Upper lobe of left lung (tissue), 6 donors: ENCODE measurements around the gene UGDH. TPM values are rescaled to one million over a fixed set of nuclear protein-coding genes. Genes with fewer than 3 reads are reported as not detected.
"Not testable (repeated sequence)": the region's sequence is repeated elsewhere in the genome, so short reads cannot be mapped to it uniquely, and the experiment has no call there.

ENCODE experiments used
- ATAC-seq, 2 donors: fragments of 200-7000 bp; cut with Tn5 transposase; one replicate each; pipeline ENCODE4 v1.9.1; 2022; ENCODE audit warnings: mild to moderate bottlenecking in 2 of 2, moderate library complexity in 2 of 2; ENCODE audit not compliant: low FRiP score in 2 of 2
- DNase-seq, 2 donors: peaks; one replicate each; pipeline ENCODE4 v3.0.0-alpha.2; 2019 to 2020
- H3K27ac ChIP-seq, 4 donors: fragments of 200-600 bp; sonication (generic); one replicate each; pipeline ENCODE4 v1.5.1; 2016 to 2019
- H3K27me3 ChIP-seq, 4 donors: fragments of 200-600 bp; sonication (generic); one replicate each; pipeline ENCODE4 v1.5.1; 2017 to 2019
- H3K36me3 ChIP-seq, 4 donors: fragments of 200-600 bp; sonication (generic); one replicate each; pipeline ENCODE4 v1.5.1; 2016 to 2019
- H3K4me1 ChIP-seq, 4 donors: fragments of 200-600 bp; sonication (generic); one replicate each; pipeline ENCODE4 v1.5.1; 2018 to 2019
- H3K4me3 ChIP-seq, 4 donors: fragments of 200-600 bp; sonication (generic); one replicate each; pipeline ENCODE4 v1.5.1; 2017 to 2019; ENCODE audit warnings: mild to moderate bottlenecking in 2 of 4, moderate library complexity in 1 of 4
- H3K9me3 ChIP-seq, 4 donors: fragments of 200-600 bp; sonication (generic); one replicate each; pipeline ENCODE4 v1.5.1; 2018 to 2019
- EP300 ChIP-seq, 4 donors: sonication (generic); formaldehyde crosslinking; IDR thresholded peaks; one replicate each; pipeline ENCODE4 v1.5.1; 2017; ENCODE audit warnings: antibody characterized with exemption in 4 of 4, control low read depth in 2 of 4
- POLR2A ChIP-seq, 4 donors: fragments of 450-650 bp; IDR thresholded peaks; one replicate each; pipeline ENCODE4 v1.5.1; 2016 to 2017; ENCODE audit warnings: antibody characterized with exemption in 4 of 4, mild to moderate bottlenecking in 2 of 4
- POLR2AphosphoS5 ChIP-seq, 2 donors: sonication (generic); formaldehyde crosslinking; IDR thresholded peaks; one replicate each; pipeline ENCODE4 v1.5.1; 2017; ENCODE audit warnings: antibody characterized with exemption in 2 of 2
- whole genome bisulfite sequencing, 2 donors: methylation state at CpG; one replicate each; pipeline ENCODE4 v1.1.5; 2017 to 2018; 5-methylcytosine and 5-hydroxymethylcytosine counted together
- total RNA-seq, 6 donors: library from RNA; depleted of rRNA in 4 of 6; stranded (reverse); fragments of >200 nt in 4 of 6; gene quantifications; one replicate each; pipeline versions ENCODE4 v1.1.0 to v1.2.1, GENCODE V29; 2016 to 2021
- TF ChIP-seq, protein P1 (sequence below), 6 experiments: fragments of 450-650 bp in 4 of 6; fragments of 200-600 bp in 2 of 6; sonication (generic) in 2 of 6; IDR thresholded peaks; one replicate each; pipeline ENCODE4 v1.5.1; 2016 to 2019; ENCODE audit warnings: antibody characterized with exemption in 6 of 6
- donor health status: DM: no; HTN: no; CAD: no; lungs with moderate emphysema.
- donor health status: DM: no; HTN: yes; CAD: no; lungs with severe emphysema.

UGDH gene
- total RNA-seq, 6 donors from 2014 or later = 30.9 to 115 (median 56.9) TPM

DNA sequence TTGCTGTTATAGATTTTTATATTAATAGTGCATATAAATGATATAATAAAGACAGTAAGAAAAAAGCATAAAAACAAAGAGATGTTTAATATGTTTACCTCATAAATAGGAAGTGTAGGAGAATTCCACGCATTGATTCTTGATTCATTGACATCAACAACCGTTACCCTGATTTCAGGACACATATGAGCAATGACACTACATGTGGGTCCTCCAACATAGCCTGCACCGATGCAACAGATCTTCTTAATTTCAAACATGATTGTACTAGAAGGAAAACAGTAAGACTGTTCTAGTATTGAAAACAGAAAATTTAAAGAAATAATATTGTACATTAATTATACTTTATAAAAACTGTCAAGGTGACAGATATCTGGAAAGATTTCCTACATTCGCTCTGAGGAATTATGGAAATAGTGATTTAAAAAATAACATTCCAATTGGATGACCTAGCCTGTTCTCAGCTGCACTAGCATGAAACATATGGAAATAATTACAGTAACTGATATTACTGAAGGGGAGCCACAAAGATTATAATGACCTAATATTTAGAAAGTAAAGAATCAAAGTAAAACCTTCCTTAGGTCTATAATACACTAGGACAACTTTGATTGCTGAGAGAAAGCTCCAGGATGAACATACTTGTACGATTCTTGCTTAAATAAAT, 5.9 kb downstream of the UGDH start:
- no peak overlapping the region for H3K4me3 ChIP-seq
- H3K27me3 ChIP-seq = no peaks in the 10 kb centered on the region
- peaks cover 0 to 34% (median 5%) of the 10 kb centered on the region in 4 donors for H3K36me3 ChIP-seq
- 83 to 86% methylated on average over 5 of the region's 5 CpGs for WGBS, 2 donors
- TF ChIP-seq POLR2AphosphoS5 (IDR thresholded peaks at IDR 0.05) (no peak), POLR2A (IDR thresholded peaks at IDR 0.05) (no peak), EP300 (IDR thresholded peaks at IDR 0.05) (no peak)
- TF ChIP-seq, protein P1, sequence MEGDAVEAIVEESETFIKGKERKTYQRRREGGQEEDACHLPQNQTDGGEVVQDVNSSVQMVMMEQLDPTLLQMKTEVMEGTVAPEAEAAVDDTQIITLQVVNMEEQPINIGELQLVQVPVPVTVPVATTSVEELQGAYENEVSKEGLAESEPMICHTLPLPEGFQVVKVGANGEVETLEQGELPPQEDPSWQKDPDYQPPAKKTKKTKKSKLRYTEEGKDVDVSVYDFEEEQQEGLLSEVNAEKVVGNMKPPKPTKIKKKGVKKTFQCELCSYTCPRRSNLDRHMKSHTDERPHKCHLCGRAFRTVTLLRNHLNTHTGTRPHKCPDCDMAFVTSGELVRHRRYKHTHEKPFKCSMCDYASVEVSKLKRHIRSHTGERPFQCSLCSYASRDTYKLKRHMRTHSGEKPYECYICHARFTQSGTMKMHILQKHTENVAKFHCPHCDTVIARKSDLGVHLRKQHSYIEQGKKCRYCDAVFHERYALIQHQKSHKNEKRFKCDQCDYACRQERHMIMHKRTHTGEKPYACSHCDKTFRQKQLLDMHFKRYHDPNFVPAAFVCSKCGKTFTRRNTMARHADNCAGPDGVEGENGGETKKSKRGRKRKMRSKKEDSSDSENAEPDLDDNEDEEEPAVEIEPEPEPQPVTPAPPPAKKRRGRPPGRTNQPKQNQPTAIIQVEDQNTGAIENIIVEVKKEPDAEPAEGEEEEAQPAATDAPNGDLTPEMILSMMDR (IDR thresholded peaks at IDR 0.05) = no peak
- ATAC-seq = peak in 1 of 2 donors; percentile 59
- H3K4me1 ChIP-seq = peaks cover 5 to 12% (median 6%) of the 10 kb centered on the region in 4 donors
- H3K9me3 ChIP-seq = no peaks in the 10 kb centered on the region
- DNase-seq = no peak
- H3K27ac ChIP-seq = no peak overlapping the region

DNA sequence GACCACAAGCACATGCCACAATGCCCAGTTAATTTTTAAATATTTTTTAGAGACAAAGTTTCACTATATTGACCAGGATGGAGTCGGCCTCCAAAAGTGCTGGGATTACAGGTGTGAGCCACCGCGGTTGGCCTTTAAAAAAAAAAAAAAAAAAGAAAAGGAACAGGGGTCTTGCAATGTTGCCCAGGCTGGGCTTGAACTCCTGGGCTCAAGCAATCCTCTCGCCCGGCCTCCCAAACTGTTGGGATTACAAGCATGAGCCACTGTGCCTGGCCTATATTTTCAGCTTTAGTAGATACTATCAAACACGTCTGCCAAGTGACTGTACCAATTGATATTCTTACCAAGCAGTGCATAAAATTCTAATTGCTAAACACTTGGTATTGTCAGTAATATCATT, 8.8 kb downstream of the UGDH start:
- no peak for ATAC-seq

DNA sequence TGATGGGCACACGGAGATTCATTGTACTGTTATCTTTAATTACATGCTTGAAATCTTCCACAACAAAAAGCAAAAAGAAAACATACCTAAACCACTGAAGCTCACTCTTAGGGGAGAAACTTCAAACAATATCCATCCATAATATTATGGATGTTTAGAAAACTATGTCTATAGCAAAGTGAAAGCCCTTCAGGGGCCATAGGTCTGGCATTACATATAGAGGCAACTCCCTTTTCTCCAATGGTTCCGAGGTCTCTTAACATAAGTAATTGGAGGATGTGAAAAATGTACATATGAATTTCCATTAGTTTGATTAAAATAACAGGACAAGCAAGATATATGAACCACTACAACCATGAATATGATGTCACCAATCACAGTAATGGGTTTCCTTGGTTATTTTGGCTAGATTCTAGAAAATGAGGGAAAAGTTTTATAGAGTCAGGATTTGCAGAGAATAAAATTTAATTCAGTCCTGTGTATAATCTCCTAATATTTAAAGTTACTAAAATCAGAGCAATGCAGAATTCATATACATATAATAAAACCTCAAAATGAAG, 10.8 kb downstream of the UGDH start:
- Histone ChIP-seq H3K4me3 (no peak overlapping the region), H3K27ac (peak overlapping the region in 1 of 4 donors; percentile 67), H3K9me3 (no peaks in the 10 kb centered on the region), H3K27me3 (no peaks in the 10 kb centered on the region), H3K4me1 (peaks cover 0 to 4% (median 0%) of the 10 kb centered on the region in 4 donors), H3K36me3 (peaks cover 0 to 68% (median 13%) of the 10 kb centered on the region in 4 donors)
- WGBS, 2 donors = 89 to 92% methylated on average over 2 of the region's 2 CpGs
- TF ChIP-seq POLR2AphosphoS5 (IDR thresholded peaks at IDR 0.05) (no peak), EP300 (IDR thresholded peaks at IDR 0.05) (no peak), POLR2A (IDR thresholded peaks at IDR 0.05) (no peak)
- TF ChIP-seq, protein P1 (IDR thresholded peaks at IDR 0.05) = no peak
- no peak for DNase-seq
- no peak for ATAC-seq

More for the DNA sequence above, 8.8 kb downstream of the UGDH start:
- Histone ChIP-seq H3K4me3 (no peak overlapping the region), H3K27me3 (no peaks in the 10 kb centered on the region), H3K27ac (no peak overlapping the region), H3K9me3 (no peaks in the 10 kb centered on the region), H3K4me1 (peaks cover 0 to 5% (median 2%) of the 10 kb centered on the region in 4 donors), H3K36me3 (peaks cover 0 to 50% (median 5%) of the 10 kb centered on the region in 4 donors)
- TF ChIP-seq POLR2AphosphoS5 (IDR thresholded peaks at IDR 0.05) = no peak
- TF ChIP-seq EP300 (IDR thresholded peaks at IDR 0.05) = no peak
- TF ChIP-seq POLR2A (IDR thresholded peaks at IDR 0.05) = no peak
- TF ChIP-seq, protein P1 (IDR thresholded peaks at IDR 0.05) = no peak
- DNase-seq = no peak
- WGBS, 2 donors = 94 to 99% methylated on average over 6 of the region's 6 CpGs

DNA sequence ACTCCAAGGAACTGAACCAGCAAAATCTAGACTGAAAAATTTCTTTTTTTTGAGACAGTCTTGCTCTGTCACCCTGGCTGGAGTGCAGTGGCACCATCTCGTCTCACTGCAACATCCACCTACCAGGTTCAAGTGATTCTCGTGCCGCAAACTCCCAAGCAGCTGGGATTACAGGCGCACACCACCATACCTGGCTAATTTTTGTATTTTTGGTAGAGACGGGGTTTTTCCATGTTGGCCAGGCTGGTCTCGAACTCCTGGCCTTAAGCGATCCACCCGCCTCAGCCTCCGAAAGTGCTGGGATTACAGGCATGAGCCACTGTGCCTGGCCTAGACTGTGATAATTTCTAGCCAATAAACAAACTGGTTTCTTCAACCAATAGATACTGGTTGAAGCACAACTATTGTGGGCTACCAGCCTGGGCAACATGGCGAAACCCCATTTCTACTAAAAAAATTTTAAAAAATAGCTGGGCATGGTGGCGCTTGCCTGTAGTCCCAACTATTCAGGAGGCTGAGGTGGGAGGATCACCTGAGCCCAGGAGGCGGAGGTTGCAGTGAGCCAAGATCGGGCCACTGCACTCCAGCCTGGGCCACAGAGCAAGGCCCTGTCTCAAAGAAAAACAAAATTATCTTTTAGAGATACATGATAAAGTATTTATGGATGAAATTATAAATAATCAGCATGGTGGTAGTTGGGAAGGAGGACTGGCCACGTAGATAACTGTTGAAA, 11.4 kb downstream of the UGDH start:
- Histone ChIP-seq H3K36me3 (peaks cover 0 to 75% (median 16%) of the 10 kb centered on the region in 4 donors), H3K27ac (peak overlapping the region in 3 of 4 donors; percentile 34 to 74 (median 67))
- 97 to 98% methylated on average over 14 of the region's 14 CpGs for WGBS, 2 donors
- H3K9me3 ChIP-seq, DNase-seq, H3K4me1 ChIP-seq, ATAC-seq, H3K27me3 ChIP-seq, H3K4me3 ChIP-seq: not testable (repeated sequence)

DNA sequence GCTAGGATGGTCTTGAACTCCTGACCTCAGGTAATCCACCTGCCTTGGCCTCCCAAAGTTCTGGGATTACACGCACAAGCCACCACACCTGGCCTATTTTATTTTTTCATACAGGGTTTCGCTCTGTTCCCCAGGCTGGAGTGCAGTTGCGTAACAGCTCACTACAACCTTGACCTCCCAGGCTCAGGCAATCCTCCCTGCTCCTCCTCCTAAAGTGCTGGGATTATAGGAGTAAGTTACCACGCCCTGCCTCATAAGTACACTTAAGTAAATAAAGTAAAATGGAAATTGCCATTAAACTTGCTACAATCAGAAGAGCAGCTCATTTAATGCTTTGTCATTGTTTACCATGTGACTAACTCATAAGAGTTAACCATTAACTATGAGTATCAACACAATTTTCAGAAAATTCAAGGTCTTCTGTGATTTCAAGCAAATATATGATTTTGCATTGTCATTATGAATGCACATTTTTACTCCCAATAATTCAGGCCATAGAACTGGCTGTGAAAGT, 12.3 kb downstream of the UGDH start:
- Histone ChIP-seq H3K9me3 (no peaks in the 10 kb centered on the region), H3K4me3 (no peak overlapping the region), H3K36me3 (peaks cover 0 to 79% (median 20%) of the 10 kb centered on the region in 4 donors), H3K27me3 (no peaks in the 10 kb centered on the region), H3K4me1 (peaks cover 0 to 4% (median 0%) of the 10 kb centered on the region in 4 donors), H3K27ac (peak overlapping the region in 3 of 4 donors; percentile 46 to 74 (median 67))
- ATAC-seq (peak; percentile 57 to 85), DNase-seq (peak in 1 of 2 donors; percentile 88)
- WGBS, 2 donors = 80 to 82% methylated on average over 4 of the region's 4 CpGs
- TF ChIP-seq EP300 (IDR thresholded peaks at IDR 0.05) (peak in 1 of 4 donors; percentile 55), POLR2A (IDR thresholded peaks at IDR 0.05) (no peak), POLR2AphosphoS5 (IDR thresholded peaks at IDR 0.05) (peak in 1 of 2 donors; percentile 32)

DNA sequence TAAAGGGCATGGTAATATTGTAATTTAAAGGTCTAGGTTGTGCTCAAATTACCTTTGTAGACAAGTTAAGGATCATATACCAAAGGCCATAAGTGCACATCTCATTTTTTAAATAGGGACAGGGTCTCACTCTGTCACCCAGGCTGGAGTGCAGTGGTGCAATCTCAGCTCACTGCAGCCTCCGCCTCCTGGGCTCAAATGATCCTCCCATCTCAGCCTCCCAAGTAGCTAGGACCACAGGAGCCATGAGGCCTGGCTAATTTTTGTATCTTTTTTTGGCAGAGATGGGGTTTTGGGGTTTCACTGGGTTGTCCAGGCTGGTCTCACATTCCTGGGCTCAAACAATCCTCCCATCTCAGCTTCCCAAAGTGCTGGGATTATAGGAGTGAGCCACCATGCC, 13.0 kb downstream of the UGDH start:
- not testable (repeated sequence) for H3K9me3 ChIP-seq, DNase-seq, H3K4me3 ChIP-seq, H3K27me3 ChIP-seq, ATAC-seq, H3K4me1 ChIP-seq
- 100% methylated on average over 1 of the region's 1 CpG for WGBS, 2 donors
- Histone ChIP-seq H3K27ac (peak overlapping the region in 3 of 4 donors; percentile 46 to 74 (median 55)), H3K36me3 (peaks cover 2 to 79% (median 23%) of the 10 kb centered on the region in 4 donors)
